Stimulated activated CD8-positive, alpha-beta memory T cell treated with anti-CD3 and anti-CD28 coated beads, Interleukin-15, amount 100 ng/mL, for 4 hours (primary cell): ENCODE measurements around the gene FOLH1.
"Not testable (repeated sequence)": the region's sequence is repeated elsewhere in the genome, so short reads cannot be mapped to it uniquely, and the experiment has no call there.

Source experiments
- DNase-seq, 2 donors: peaks; one replicate each; pipeline ENCODE4 v3.0.0-alpha.2; 2020; ENCODE audit warnings: low read depth in 2 of 2

FOLH1 gene

DNA sequence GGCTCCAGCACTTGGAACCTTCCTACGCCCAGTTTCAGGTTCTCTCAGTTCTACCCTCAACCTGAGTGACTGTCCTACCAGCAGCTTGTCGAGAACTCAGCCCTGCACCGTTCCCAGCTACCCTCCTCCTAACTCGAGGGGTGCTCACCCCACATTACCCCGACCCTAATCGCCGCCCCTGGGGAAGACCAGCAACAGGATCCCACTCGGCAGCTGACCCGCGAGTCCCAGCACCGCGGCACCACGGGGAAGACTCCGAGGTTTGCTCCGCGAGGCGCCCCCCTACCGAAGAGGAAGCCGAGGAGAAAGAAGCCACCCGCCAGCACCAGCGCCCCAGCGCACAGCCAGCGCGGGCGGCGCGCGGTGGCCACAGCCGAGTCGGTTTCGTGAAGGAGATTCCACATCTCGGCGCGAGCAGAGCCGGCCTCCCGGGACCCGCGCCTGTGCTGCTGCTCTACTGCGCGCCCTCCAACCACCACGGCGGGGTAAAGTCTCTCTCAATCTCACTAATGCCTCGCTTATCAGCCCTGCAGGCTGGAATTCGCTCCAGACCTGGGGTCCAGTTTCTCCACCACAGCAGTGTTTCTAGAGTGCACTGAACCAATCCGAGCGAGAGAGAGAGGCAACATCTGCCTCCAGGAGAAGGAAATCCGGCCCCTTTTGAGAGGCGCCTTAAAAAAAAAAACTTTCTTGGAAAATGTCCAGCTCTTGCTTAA is at the start of gene FOLH1:
Gene FOLH1, minus strand, starts transcription at position 597 of the 716 bp plus-strand sequence. Its CDS starts 193 bp downstream, at position 404.
- no peak for DNase-seq

DNA sequence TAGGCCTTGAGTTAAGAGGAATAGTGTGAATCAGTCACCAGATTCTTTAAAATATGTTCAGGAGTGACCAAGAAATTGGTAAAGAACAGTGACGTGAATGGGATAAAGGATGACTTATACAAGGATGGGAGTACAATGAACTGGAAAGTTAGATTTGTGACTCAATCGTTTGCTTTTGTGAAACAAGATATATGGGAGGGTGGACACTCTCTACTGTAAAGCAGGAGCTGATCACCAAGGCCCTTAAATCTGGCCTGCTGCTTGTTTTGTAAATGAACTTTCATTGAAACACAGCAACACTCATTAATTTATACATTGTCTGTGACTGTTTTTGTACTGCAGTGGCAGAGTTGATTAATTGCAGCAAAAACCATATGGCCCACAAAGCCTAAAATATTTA is 46.7 kb upstream of the FOLH1 start:
- not testable (repeated sequence) for DNase-seq

DNA sequence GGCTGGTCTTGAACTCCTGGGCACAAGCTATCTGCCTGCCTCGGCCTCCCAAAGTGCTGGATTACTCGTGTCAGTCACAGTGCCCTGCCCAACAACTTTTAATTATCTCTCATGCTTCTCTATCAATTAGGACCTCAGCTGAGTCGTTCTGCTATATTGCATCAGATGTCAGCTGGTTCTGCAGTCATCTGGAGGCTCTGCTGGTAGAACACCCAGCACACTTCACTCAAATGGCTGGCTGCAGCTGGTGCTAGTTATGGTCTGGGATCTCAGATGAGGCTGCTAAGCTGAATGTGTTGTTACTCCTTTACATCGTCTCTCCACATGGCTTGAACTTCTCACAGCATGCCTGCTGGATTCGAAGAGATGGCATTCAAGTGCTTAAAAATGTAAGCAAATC is 42.8 kb upstream of the FOLH1 start:
- DNase-seq, result not testable (repeated sequence)

DNA sequence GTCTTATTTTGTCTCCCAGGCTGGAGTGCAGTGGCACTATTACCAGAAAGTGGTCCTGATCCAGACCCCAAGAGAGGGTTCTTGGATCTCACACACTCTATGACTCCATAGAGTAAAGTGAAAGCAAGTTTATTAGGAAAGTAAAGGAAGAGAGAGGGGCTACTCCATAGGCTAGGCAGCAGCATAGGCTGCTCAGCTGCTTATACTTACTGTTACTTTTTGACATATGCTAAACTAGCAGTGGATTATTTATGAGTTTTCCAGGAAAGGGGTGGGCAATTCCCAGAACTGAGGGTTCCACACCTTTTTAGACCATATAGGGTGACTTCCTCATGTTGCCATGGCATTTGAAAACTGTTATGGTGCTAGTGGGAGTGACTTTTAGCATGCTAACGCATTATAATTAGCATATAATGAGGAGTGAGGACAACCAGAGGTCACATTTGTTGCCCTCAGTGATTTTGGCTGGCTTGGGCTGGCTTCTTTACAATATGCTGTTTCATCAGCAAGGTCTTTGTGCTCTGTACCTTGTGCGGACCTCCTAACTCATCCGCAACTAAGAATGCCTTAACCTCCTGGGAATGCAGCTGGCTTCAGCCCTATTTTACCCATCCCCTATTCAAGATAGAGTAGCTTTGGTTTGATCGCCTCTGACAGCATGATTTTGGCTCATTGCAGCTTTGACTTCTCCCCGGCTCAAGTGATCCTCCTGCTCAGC is 42.2 kb upstream of the FOLH1 start:
- DNase-seq, result not testable (repeated sequence)

DNA sequence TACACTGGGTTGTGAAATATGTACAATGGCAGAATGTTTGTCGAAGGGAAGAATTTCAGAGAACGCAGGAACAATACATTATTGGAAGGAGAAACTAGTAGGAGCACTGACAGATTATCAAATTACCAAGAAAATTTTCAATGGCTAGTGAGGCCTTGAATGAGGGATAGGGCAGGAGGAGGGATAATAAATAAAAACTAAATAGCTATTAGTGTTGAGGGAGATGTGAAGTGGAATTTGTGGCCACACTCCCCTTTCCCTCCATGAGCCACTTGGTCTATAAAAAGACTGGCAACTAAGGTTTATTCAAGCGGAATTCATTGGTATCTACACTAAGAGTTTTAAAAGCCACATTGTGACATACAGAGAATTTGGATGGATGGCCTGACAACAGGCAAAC is 41.0 kb upstream of the FOLH1 start:
- DNase-seq, result not testable (repeated sequence)

DNA sequence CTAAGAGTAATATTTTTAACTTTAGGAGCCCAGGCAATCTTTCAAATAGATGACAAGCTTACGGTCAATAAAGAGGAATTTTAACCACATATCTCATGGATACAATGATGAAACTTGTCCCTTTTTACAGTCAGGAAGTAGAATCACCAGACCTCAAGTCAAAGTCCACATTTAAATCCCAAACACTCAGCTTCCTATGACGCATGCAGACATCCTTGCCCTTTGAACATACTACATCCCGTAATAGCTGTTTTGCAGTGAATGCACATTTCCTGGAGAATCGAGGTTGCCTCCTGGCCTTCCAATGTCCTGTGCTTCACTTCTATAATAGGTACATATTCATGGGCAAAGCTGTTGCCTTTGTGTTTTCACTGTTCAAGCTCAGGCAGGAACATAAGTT is 25.3 kb upstream of the FOLH1 start:
- DNase-seq, result not testable (repeated sequence)

DNA sequence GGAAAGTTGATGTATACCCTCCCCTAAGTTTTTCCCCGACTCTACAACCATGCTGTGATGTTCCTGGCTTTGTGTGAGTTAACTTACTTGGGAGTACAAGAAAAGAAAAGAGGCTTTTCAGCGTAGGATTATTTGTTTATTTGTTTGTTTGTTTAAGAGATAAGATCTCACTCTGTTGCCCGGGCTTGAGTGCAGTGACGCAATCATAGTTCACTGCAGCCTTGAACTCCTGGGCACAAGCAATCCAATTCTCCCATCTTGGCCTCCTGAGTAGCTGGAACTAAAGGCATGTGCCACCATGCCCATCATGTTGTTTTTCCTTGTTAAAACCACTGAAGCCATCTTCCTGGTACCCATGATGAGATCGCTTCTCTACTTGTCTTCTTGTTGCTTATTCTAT is 24.6 kb upstream of the FOLH1 start:
- not testable (repeated sequence) for DNase-seq

DNA sequence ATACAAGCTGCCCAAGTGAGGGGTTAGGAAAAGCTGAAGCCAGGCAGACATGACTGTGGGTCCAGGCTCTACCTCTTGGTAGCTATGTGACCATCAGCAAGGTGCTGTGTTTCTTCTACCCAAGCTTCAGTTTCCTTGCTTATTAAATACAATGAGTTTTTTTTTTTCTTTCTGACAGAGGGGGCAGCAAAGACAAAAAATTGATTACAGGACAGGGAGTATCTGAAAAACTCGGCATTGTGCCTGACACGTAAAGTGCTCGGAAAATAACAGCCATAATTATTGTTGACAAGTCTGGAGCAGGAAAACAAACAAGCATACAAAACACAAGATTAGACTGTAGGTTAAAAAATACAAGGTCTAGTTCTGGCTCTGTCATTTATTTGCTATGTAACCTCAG is 23.3 kb upstream of the FOLH1 start:
- not testable (repeated sequence) for DNase-seq

DNA sequence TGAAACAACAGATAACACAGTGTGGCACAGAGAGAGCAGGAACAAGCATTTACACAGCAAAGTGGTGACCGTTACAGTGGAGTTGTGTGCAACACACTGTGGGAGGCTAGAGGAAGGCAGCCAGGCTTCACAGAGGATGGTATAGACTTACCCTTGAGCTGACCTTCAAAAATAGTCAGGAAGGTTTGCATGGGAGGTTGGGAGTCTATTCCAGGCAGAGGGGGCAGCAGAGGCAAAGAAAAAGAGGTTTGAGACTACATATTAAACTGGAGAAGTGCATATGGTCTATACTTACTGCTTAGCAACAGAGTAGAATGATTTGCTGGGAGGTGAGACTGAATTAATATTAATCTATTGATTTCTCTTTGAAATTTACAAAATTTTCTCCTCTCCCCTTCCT is 22.1 kb upstream of the FOLH1 start:
- not testable (repeated sequence) for DNase-seq

DNA sequence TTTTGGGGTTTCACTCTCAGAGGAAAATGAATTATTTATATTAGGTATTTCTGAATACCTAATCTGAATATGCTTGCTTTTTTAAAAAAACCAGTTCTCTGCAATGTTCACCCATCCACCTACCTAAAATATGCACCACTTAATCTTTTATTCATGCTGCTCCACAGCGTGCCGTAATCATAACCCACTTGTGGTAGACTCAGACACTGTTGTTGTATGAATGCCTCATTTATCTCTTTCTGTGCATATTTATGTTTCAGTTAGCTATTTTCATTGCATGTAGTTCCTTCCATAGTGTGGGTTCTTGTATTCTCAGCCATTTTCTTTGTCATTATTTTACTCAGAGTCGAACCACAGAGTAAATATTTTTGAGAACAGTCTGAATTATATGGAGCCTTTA is 21.6 kb upstream of the FOLH1 start:
- DNase-seq, result not testable (repeated sequence)

DNA sequence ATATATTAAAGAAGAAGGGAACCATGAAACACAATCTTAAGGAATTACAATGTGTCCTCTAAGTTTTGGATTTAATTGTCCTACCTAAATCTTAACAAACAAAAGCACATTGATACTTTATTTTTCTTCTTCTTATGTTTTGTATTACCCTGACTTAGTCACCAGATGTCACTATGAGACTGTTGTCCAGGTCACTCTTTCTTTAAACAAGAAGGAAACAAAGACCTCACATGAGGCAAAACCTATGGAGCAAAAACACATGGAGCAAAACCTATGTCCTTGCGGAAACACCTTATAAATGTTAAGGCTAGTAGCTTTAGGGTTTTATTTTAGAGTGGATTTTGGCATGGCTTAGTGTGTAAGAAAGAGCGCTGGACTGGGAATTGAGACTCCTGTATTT is 20.7 kb upstream of the FOLH1 start:
- not testable (repeated sequence) for DNase-seq

DNA sequence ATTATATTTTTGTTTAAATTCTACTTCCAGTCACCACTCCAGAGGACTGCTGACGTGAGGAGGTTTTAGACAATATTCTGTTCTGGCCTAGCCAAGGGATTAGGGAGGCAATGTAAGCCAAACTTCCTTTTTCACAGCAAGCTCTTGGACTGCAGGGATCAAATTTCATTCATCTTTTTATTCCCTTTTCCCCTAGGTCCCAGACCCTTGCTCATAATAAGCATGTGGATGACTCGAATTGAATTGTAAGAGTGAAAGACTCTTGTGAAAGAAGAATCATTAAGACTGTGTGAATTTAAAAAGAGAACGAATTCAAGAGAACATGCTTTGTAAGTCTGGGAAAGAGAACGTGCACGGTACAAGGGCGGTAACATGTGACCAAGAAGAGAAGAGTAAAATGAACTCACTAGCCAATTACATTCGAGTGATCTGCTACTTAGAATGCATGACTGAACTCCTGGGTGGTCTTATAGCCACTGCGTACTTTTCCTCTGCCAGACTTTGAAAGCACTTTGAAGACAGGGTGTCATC is 16.9 kb upstream of the FOLH1 start:
- not testable (repeated sequence) for DNase-seq

DNA sequence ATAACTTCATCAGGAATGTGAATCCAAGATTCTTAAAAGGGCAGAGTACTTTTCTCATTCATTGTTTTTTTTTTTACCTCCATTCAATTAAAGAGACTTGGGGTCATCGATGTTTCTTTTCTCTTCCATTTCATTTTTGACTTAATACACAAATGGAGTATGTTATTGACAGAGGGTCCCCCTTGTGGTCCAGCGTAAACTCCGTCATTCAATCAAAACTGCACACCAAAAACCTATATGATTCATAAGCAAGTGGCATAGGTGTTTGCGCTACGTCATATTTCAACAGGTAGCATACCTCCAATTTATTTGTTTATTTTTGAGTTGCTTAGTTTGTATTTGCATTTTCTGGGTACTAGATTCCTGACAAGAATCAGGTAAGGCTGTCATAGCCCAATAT is 12.7 kb upstream of the FOLH1 start:
- no peak for DNase-seq

DNA sequence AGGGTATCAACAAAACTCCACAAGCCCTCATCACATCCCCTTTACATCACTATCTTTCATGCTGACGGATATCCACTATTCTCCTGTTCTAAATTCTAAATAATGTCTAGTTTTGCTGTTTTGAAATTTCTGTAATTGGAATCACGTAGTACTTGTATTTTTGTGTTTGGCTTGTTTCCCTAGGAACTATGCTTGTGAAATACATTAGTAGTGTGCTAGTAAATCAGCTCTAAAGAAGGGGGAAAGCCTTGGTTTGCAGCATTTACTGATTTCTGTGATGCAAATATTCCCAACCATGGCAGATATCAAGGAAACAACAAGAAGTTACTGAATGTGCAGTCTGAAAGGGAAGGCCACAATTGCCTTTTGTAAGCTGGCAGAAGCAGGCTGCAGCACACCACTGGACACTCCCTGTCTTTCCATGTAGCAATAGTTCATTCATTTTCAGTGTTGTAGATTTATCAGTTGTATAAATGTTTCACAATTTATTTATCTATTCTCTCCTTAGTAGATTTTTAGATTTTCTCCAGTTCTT is 4.7 kb upstream of the FOLH1 start:
- DNase-seq, result no peak

DNA sequence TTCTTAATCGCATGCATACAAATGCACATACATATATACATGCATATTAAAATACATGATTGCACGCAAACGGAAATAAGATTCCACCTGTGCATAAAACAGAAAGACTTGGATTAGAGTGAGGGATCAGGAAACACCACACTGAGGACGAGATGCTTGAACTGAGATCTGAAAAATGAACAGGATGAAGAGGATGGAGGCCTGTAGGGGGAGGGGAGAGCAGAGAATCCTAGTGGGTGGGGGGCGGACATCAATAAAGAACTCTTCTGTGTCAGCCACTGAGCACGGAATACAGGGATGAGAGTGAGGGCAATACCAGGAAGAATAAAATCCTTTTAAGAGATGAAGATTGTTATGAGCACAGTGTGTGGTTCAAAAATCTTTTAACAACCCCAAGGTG is 1.4 kb downstream of the FOLH1 start:
- not testable (repeated sequence) for DNase-seq

DNA sequence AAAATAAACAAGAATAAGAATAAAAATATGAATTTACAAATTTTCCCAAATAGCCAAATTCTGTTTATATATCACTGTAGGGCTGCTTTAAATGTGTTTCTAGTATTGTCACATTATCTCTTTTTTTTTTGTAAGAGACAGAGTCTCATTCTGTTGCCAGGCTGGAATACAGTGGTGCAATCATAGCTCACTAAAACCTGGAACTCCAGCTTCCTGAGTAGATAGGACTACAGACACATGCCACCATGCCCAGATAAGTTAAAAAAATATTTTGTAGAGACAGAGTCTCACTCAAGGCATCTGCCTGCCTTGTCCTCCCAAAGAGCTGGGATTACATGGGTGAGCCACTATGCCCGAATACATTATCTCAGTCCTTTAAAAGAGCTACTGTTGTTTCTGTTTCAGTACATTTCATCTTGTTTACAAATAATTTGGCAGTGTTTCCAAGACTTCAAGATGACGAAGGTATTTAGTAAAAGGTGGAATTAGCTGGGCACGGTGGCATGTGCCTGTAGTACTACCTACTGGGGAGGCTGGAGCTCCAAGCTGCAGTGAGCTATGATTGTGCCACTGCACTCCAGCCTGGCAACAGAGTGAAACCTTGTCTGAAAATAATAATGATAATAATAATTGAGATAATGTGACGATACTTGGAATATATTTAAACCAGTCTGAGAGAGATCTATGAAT is 6.0 kb downstream of the FOLH1 start:
- DNase-seq, result no peak

DNA sequence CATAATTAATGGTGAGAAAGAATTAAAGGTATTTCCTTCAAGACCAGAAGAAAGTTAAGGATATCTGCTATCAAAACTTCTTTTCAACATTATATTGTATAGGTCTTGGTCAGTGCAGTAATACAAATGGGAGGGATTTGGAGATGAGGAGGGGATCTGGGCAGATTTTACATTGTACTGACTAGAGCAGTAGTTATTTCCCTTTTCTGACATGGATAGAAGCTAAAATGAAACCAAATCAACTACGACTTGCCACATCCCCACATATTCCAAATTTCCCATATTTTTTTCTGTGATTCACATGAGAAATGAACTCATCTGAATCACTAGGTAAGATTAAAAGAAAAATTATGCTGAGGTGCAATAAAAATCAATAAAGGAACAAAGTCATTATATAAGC is 11.6 kb downstream of the FOLH1 start:
- not testable (repeated sequence) for DNase-seq

DNA sequence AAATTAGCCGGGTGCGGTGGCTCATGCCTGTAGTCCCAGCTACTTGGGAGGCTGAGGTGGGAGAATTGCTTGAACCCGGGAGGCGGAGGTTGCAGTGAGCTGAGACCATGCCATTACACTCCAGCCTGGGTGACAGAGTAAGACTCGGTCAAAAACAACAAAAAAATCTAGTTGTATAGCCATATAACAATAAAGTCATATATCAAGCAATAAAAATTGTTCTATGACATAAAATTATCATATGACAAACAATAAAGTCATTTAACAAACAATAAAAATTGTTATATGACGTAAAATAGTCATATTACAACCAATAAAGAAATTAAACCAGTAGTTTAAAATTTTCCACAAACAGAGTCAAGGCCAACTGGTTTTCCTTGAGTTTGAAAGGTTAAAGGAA is 12.4 kb downstream of the FOLH1 start:
- not testable (repeated sequence) for DNase-seq

DNA sequence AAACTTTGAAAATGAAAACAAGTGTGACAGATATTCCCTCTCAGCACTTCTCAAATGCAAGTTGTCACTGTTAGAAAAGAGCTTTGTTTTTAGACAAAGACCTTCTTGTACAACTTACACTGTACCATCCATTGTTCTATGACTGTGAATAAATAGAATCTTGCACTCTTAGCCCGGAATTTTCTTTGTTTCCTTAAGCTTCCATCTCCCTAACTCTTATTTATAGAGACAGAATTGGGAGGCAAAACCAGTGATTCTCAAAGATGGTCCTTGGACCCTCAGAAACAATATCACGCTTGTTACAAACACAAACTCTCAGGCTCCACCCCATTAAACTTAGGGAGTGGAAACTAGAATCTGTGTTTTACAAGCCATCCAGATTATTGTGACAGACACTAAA is 18.1 kb downstream of the FOLH1 start:
- not testable (repeated sequence) for DNase-seq

DNA sequence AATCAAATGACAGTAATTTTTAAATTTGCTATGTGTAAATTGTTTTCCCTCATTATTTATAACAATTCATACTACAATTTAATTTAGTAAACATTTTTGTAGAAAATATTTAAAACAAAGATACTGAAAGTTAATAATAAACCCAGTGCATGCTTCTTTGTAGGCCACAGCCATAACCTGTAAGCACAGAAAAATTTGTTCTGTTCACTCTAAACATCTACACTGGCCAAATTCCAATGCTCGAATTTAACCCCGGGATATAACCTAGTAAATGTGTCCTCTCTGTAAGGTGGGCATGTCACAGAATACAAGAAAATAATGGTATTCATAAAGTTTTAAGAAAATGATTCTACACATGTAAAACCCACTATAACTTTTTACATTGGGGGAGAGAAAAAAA is 22.2 kb downstream of the FOLH1 start:
- not testable (repeated sequence) for DNase-seq

DNA sequence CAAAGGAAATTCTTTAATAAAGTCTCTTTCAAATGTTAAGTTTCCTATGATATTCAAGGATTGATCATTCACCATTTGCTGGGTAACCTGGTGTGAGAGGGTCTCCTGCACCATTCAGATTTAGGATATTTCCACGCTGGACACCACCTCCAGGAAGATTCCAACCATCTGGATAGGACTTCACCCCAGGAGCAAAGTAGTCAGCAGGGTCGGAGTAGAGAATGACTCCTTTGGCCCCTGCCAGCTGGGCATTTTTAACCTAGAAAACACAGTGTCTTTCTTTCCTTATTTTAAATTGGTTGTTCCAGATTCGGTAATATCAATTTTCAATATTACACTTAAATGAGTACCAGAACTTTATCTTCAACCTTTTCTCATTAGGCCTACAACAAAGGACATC is 22.8 kb downstream of the FOLH1 start:
- not testable (repeated sequence) for DNase-seq

DNA sequence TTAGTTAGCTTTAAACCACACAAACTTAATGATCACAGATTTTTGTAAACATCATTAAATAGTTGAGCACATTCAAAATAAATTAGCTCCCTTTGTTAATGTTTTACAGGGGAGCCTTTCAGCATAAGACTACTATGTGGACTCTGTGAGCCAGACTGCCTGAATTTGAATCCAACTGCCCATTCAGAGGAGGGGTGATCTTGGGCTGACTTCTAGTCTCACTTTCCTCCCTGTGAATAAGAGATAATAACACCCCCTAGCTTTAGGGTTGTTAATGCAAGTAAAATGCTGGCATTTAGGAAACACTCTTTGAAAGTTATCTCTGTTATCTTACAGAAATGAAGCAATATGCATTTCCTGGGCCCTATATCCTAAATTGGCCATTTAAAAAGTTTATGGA is 23.6 kb downstream of the FOLH1 start:
- DNase-seq, result not testable (repeated sequence)
